WTC11 (cell line): ENCODE measurements around the gene GNAO1. TPM values are rescaled to one million over a fixed set of nuclear protein-coding genes. Genes with fewer than 3 reads are reported as not detected.
A peak's percentile ranks its signal among the peaks of the same experiment; 100 is the strongest.

Experiments
- ATAC-seq: fragments of 200-7000 bp; cut with Tn5 transposase; 2 replicates; pipeline ENCODE4 v1.10.0; 2021; ENCODE audit warnings: mild to moderate bottlenecking, moderate library complexity
- CTCF ChIA-PET: fragments of 300-600 bp; sonication (Branson Sonifier 250); formaldehyde crosslinking; loops from one replicate; lab custom pipeline; 2021; ENCODE audit warnings: antibody characterized with exemption; lab: Charles Lee
- POLR2A ChIA-PET: fragments of 350-600 bp; sonication (Branson Sonifier 250); formaldehyde crosslinking; loops from one replicate; lab custom pipeline; 2021; ENCODE audit warnings: antibody characterized with exemption; lab: Charles Lee
- DNase-seq: peaks from one replicate; pipeline ENCODE4 v3.0.0; 2021; ENCODE audit warnings: low spot score
- H3K27ac Mint-ChIP-seq: 2 replicates; pipeline ENCODE4 v1.8.0; 2021; ENCODE audit warnings: mixed read lengths
- H3K27me3 Mint-ChIP-seq: 2 replicates; pipeline ENCODE4 v1.8.0; 2021; ENCODE audit warnings: low read depth, mild to moderate bottlenecking, moderate library complexity, mixed read lengths
- H3K36me3 Mint-ChIP-seq: 2 replicates; pipeline ENCODE4 v1.8.0; 2021; ENCODE audit warnings: mixed read lengths
- H3K4me1 Mint-ChIP-seq: 2 replicates; pipeline ENCODE4 v1.8.0; 2022; ENCODE audit warnings: mixed read lengths
- H3K4me3 Mint-ChIP-seq: 2 replicates; pipeline ENCODE4 v1.8.0; 2021; ENCODE audit warnings: mild to moderate bottlenecking, moderate library complexity, mixed read lengths
- H3K9me3 Mint-ChIP-seq: 2 replicates; pipeline ENCODE4 v1.8.0; 2021; ENCODE audit warnings: mixed read lengths
- GABPB1 ChIP-seq: sonication (generic); formaldehyde crosslinking; IDR thresholded peaks from 2 replicates; pipeline ENCODE4 v1.8.1; 2023; ENCODE audit warnings: mild to moderate bottlenecking, missing genetic modification reagents
- GRHL2 ChIP-seq: fragments of 250-450 bp; sonication (Bioruptor Pico); IDR thresholded peaks from 2 replicates; pipeline ENCODE4 v1.8.0; 2022; ENCODE audit warnings: mild to moderate bottlenecking, moderate library complexity; ENCODE audit not compliant: insufficient replicate concordance, severe bottlenecking
- HMGA2 ChIP-seq: fragments of 250-450 bp; sonication (Bioruptor Pico); IDR thresholded peaks from 2 replicates; pipeline ENCODE4 v1.4.0; 2021; ENCODE audit warnings: mild to moderate bottlenecking, moderate library complexity
- JAZF1 ChIP-seq: fragments of 250-450 bp; sonication (Bioruptor Pico); IDR thresholded peaks from 2 replicates; pipeline ENCODE4 v1.9.0; 2021; ENCODE audit warnings: moderate library complexity, mild to moderate bottlenecking, inconsistent platforms
- JUN ChIP-seq: sonication (generic); formaldehyde crosslinking; IDR thresholded peaks from 2 replicates; pipeline ENCODE4 v1.8.0; 2023; ENCODE audit warnings: mild to moderate bottlenecking, missing genetic modification reagents
- MXD4 ChIP-seq: fragments of 250-450 bp; sonication (Bioruptor Pico); IDR thresholded peaks from 2 replicates; pipeline ENCODE4 v1.8.0; 2021; ENCODE audit warnings: mild to moderate bottlenecking, moderate library complexity, borderline replicate concordance
- NFATC4 ChIP-seq: fragments of 250-450 bp; sonication (Bioruptor Pico); IDR thresholded peaks from 2 replicates; pipeline ENCODE4 v1.9.0; 2021; ENCODE audit warnings: mild to moderate bottlenecking
- SMAD4 ChIP-seq: sonication (generic); formaldehyde crosslinking; IDR thresholded peaks from 2 replicates; pipeline ENCODE4 v1.8.0; 2022; ENCODE audit warnings: mild to moderate bottlenecking, missing genetic modification reagents
- TCF7 ChIP-seq: sonication (generic); formaldehyde crosslinking; IDR thresholded peaks from 2 replicates; pipeline ENCODE4 v1.8.0; 2022; ENCODE audit warnings: mild to moderate bottlenecking, low read depth, missing genetic modification reagents, moderate library complexity
- ZNF232 ChIP-seq: sonication (generic); formaldehyde crosslinking; IDR thresholded peaks from 2 replicates; pipeline ENCODE4 v1.8.0; 2022; ENCODE audit warnings: mild to moderate bottlenecking, missing genetic modification reagents
- ZNF396 ChIP-seq: fragments of 250-450 bp; sonication (Bioruptor Pico); IDR thresholded peaks from 2 replicates; pipeline ENCODE4 v1.8.0; 2021; ENCODE audit warnings: mild to moderate bottlenecking, moderate library complexity, borderline replicate concordance
- ZNF423 ChIP-seq: fragments of 250-450 bp; sonication (Bioruptor Pico); IDR thresholded peaks from 2 replicates; pipeline ENCODE4 v2.1.2; 2022; ENCODE audit warnings: mild to moderate bottlenecking, moderate library complexity
- ZNF671 ChIP-seq: fragments of 250-450 bp; sonication (Bioruptor Pico); IDR thresholded peaks from 2 replicates; pipeline ENCODE4 v1.8.0; 2021; ENCODE audit warnings: mild to moderate bottlenecking
- total RNA-seq: library from RNA; stranded (reverse); gene quantifications from 3 replicates; pipeline ENCODE4 v1.2.3, GENCODE V29; 2021
- TF ChIP-seq, protein P1 (sequence below): sonication (generic); formaldehyde crosslinking; IDR thresholded peaks from 2 replicates; pipeline ENCODE4 v1.8.1; 2023; ENCODE audit warnings: mild to moderate bottlenecking, missing genetic modification reagents
- TF ChIP-seq, protein P2 (sequence below): sonication (generic); formaldehyde crosslinking; IDR thresholded peaks from 2 replicates; pipeline ENCODE4 v1.8.1; 2023; ENCODE audit warnings: mild to moderate bottlenecking, missing genetic modification reagents
- TF ChIP-seq, protein P3 (sequence below): sonication (generic); formaldehyde crosslinking; IDR thresholded peaks from 2 replicates; pipeline ENCODE4 v1.8.1; 2023; ENCODE audit warnings: mild to moderate bottlenecking, missing genetic modification reagents, borderline replicate concordance
- TF ChIP-seq, protein P4 (sequence below): sonication (generic); formaldehyde crosslinking; IDR thresholded peaks from 2 replicates; pipeline ENCODE4 v1.8.0; 2022; ENCODE audit warnings: mild to moderate bottlenecking, missing genetic modification reagents

Gene GNAO1
- total RNA-seq, 1 experiment from 2014 or later, result 30.6 TPM

DNA sequence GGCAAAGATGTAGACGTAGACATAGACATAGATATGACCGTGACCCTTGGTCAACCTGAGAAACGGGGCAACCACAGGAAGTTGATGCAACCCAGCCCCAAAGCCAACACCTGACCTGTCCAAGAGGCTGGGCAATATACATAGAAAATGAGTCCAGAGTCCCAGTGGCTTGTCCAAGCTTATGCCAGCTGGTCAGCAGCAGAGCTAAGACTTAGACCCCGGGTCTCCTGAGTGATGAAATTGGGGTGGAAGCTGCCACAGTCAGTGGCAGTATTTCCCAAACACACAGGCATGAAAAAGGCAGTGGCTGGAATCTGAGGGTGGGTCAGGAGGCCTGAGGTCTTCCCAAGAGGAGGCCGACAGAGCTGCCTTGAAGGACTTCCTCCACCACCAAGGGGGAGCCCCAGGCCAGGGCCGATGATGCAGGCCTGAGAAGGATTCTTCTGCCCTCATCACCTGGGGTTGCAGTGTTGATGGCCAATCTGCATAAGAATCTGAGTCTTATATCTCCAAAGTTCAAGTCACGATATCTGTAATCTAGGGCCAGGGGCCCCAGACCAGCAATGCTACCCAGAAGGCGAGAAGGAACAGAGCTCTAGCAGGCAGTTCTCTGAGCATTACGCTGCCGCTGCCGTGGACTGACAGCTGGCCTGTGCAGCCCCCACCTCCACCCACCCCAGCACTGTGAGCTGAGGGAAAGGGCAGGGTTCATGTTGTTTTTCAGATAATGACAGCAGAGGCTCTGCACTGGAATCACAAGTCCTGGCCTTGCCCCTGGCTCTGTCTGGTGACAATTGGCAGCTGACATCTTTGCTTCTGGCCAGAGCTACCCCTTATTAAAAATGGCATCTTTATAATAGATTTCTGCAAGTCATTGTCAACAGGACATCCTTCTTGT, 72.7 kb downstream of the GNAO1 start:
- no peak for DNase-seq
- peak; percentile 32; the same call in 1 of the 2 replicates for ATAC-seq
- Mint-ChIP-seq H3K27me3 (no peaks in the 10 kb centered on the region), H3K27ac (no peak overlapping the region), H3K36me3 (no peaks in the 10 kb centered on the region), H3K9me3 (no peaks in the 10 kb centered on the region), H3K4me3 (no peak overlapping the region), H3K4me1 (peaks cover 25% of the 10 kb centered on the region)
- POLR2A ChIA-PET, result no interaction called here
- TF ChIP-seq SMAD4 (CRISPR knock-in tag) (no peak), JAZF1 (CRISPR knock-in tag) (no peak), ZNF423 (CRISPR knock-in tag) (no peak), ZNF671 (CRISPR knock-in tag) (no peak), ZNF232 (no peak), GABPB1 (CRISPR knock-in tag) (peak; percentile 90)
- TF ChIP-seq, protein P1, sequence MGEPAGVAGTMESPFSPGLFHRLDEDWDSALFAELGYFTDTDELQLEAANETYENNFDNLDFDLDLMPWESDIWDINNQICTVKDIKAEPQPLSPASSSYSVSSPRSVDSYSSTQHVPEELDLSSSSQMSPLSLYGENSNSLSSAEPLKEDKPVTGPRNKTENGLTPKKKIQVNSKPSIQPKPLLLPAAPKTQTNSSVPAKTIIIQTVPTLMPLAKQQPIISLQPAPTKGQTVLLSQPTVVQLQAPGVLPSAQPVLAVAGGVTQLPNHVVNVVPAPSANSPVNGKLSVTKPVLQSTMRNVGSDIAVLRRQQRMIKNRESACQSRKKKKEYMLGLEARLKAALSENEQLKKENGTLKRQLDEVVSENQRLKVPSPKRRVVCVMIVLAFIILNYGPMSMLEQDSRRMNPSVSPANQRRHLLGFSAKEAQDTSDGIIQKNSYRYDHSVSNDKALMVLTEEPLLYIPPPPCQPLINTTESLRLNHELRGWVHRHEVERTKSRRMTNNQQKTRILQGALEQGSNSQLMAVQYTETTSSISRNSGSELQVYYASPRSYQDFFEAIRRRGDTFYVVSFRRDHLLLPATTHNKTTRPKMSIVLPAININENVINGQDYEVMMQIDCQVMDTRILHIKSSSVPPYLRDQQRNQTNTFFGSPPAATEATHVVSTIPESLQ, result no peak
- TF ChIP-seq, protein P2, sequence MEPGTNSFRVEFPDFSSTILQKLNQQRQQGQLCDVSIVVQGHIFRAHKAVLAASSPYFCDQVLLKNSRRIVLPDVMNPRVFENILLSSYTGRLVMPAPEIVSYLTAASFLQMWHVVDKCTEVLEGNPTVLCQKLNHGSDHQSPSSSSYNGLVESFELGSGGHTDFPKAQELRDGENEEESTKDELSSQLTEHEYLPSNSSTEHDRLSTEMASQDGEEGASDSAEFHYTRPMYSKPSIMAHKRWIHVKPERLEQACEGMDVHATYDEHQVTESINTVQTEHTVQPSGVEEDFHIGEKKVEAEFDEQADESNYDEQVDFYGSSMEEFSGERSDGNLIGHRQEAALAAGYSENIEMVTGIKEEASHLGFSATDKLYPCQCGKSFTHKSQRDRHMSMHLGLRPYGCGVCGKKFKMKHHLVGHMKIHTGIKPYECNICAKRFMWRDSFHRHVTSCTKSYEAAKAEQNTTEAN (CRISPR knock-in tag), result no peak
- CTCF ChIA-PET, result interaction anchor here (1.2 to 3.4 kb wide), 5 partner anchors 14 to 92 kb away, joined by 3 to 16 read pairs (median 6); no protein-coding TSS in a partner anchor

DNA sequence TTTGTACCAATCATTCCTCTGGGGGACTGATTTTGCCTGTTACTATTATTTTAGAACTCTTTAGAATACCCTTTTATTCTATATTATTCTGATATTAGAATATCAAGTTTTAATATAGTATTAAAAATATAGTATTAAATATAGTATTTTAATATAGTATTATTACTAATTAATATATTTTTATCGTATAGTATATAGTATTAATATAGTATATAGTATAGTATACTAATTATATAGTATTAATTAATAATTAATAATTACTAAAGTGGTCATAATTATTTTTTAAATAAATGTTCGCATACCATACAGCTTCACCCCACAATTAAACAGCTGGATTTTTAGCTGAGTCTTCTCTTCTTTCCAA, 73.3 kb downstream of the GNAO1 start:
- ATAC-seq (no peak), DNase-seq (no peak)
- TF ChIP-seq HMGA2 (CRISPR knock-in tag), result peak; percentile 92
- TF ChIP-seq, protein P1, result no peak
- Mint-ChIP-seq H3K4me3 (no peak overlapping the region), H3K36me3 (no peaks in the 10 kb centered on the region), H3K4me1 (peaks cover 30% of the 10 kb centered on the region), H3K27ac (no peak overlapping the region), H3K9me3 (no peaks in the 10 kb centered on the region), H3K27me3 (no peaks in the 10 kb centered on the region; the same call in 1 of the 2 replicates)
- ChIA-PET CTCF (interaction anchor here (0.6 to 3.4 kb wide), 6 partner anchors 13 to 558 kb away, joined by 3 to 16 read pairs (median 6); no protein-coding TSS in a partner anchor), POLR2A (interaction anchor here (0.8 kb wide), 1 partner anchor 11 kb away, joined by 3 read pairs; no protein-coding TSS in a partner anchor)

DNA sequence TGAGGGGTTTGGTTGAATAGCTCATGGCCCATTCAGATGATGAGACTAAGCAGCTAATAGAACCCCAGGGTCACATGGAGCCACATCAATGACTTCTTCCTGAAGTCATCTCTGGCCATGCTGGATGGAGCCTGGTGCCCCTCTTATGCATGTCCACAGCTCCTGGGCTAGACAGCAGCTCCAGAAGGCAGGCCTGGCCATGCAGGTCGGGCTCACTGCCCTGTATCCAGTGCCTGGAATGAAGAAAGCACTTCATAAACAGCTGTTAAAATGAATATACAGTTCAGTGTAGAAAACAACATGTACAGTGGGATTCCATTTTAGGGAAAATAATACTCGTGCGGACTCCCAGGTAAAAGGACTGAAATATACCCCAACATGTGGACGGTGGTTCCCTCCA, 73.9 kb downstream of the GNAO1 start:
- Mint-ChIP-seq H3K9me3 (no peaks in the 10 kb centered on the region), H3K36me3 (no peaks in the 10 kb centered on the region), H3K4me1 (peaks cover 36% of the 10 kb centered on the region), H3K27ac (no peak overlapping the region), H3K27me3 (no peaks in the 10 kb centered on the region; the same call in 1 of the 2 replicates), H3K4me3 (no peak overlapping the region)
- POLR2A ChIA-PET, result interaction anchor here (0.6 to 0.8 kb wide), 2 partner anchors 12 to 310 kb away, joined by 3 read pairs; no protein-coding TSS in a partner anchor
- TF ChIP-seq GRHL2, result no peak
- TF ChIP-seq, protein P3, sequence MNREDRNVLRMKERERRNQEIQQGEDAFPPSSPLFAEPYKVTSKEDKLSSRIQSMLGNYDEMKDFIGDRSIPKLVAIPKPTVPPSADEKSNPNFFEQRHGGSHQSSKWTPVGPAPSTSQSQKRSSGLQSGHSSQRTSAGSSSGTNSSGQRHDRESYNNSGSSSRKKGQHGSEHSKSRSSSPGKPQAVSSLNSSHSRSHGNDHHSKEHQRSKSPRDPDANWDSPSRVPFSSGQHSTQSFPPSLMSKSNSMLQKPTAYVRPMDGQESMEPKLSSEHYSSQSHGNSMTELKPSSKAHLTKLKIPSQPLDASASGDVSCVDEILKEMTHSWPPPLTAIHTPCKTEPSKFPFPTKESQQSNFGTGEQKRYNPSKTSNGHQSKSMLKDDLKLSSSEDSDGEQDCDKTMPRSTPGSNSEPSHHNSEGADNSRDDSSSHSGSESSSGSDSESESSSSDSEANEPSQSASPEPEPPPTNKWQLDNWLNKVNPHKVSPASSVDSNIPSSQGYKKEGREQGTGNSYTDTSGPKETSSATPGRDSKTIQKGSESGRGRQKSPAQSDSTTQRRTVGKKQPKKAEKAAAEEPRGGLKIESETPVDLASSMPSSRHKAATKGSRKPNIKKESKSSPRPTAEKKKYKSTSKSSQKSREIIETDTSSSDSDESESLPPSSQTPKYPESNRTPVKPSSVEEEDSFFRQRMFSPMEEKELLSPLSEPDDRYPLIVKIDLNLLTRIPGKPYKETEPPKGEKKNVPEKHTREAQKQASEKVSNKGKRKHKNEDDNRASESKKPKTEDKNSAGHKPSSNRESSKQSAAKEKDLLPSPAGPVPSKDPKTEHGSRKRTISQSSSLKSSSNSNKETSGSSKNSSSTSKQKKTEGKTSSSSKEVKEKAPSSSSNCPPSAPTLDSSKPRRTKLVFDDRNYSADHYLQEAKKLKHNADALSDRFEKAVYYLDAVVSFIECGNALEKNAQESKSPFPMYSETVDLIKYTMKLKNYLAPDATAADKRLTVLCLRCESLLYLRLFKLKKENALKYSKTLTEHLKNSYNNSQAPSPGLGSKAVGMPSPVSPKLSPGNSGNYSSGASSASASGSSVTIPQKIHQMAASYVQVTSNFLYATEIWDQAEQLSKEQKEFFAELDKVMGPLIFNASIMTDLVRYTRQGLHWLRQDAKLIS (CRISPR knock-in tag), result no peak
- TF ChIP-seq, protein P4, sequence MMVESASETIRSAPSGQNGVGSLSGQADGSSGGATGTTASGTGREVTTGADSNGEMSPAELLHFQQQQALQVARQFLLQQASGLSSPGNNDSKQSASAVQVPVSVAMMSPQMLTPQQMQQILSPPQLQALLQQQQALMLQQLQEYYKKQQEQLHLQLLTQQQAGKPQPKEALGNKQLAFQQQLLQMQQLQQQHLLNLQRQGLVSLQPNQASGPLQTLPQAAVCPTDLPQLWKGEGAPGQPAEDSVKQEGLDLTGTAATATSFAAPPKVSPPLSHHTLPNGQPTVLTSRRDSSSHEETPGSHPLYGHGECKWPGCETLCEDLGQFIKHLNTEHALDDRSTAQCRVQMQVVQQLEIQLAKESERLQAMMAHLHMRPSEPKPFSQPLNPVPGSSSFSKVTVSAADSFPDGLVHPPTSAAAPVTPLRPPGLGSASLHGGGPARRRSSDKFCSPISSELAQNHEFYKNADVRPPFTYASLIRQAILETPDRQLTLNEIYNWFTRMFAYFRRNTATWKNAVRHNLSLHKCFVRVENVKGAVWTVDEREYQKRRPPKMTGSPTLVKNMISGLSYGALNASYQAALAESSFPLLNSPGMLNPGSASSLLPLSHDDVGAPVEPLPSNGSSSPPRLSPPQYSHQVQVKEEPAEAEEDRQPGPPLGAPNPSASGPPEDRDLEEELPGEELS (CRISPR knock-in tag), result no peak
- TF ChIP-seq MXD4 (CRISPR knock-in tag), result no peak
- TF ChIP-seq ZNF423 (CRISPR knock-in tag), result no peak
- no peak for TF ChIP-seq ZNF396 (CRISPR knock-in tag)
- no peak for TF ChIP-seq JUN (CRISPR knock-in tag)
- no peak for TF ChIP-seq TCF7
- TF ChIP-seq NFATC4 (CRISPR knock-in tag), result no peak
- CTCF ChIA-PET, result interaction anchor here (0.6 to 3.4 kb wide), 5 partner anchors 12 to 559 kb away, joined by 3 to 16 read pairs (median 6); no protein-coding TSS in a partner anchor
- no peak for ATAC-seq
- no peak for DNase-seq
